Measurements from ENCODE around the gene MYOD1.

- TF ChIP-seq POLR2A (IDR thresholded peaks at IDR 0.05) (no peak), CTCF (IDR thresholded peaks at IDR 0.05) (no peak)
Measured at GRCh38 chr11:17748761-17749721, 29.7 kb downstream of the MYOD1 start.

Measured in ovary (tissue), 3 donors.